ENCODE results near the gene MAN1C1. TPM values are rescaled to one million over a fixed set of nuclear protein-coding genes. Genes with fewer than 3 reads are reported as not detected.

Gene MAN1C1
- total RNA-seq, 1 experiment from 2014 or later, result 16.8 TPM

- TF ChIP-seq, protein P1, sequence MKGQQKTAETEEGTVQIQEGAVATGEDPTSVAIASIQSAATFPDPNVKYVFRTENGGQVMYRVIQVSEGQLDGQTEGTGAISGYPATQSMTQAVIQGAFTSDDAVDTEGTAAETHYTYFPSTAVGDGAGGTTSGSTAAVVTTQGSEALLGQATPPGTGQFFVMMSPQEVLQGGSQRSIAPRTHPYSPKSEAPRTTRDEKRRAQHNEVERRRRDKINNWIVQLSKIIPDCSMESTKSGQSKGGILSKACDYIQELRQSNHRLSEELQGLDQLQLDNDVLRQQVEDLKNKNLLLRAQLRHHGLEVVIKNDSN (CRISPR knock-in tag; IDR thresholded peaks at IDR 0.05), result no peak
Observed at GRCh38 chr1:25729790-25730644, 113.4 kb downstream of the MAN1C1 start (continued).

DNA sequence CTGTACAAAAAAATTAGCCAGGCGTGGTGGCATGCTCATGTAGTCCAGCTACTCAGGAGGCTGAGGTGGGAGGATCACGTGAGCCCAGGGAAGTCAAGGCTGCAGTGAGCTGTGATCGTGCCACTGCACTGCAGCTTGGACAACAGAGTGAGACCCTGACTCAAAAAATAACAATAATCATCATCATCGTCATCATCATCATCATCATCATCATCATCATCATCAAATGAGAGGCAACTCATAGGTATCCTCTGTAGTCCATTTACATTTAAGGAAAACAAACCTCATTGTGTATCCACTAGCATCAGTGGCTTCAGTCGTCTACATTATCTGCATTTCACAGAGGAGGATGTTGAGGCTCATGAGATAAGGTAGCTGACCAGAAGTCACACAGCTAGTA lies 114.6 kb downstream of the MAN1C1 start:
- DNase-seq (ENCODE audit: low spot score) (no peak), ATAC-seq (no peak)
- ChIA-PET CTCF (no interaction called here), POLR2A (no interaction called here)
- no peaks in the 10 kb centered on the region for H3K27me3 Mint-ChIP-seq (ENCODE audit: low read depth)
- no peak overlapping the region for H3K4me3 Mint-ChIP-seq
- no peaks in the 10 kb centered on the region for H3K36me3 Mint-ChIP-seq
- H3K4me1 Mint-ChIP-seq, result peaks cover 16% of the 10 kb centered on the region
- no peak for TF ChIP-seq ZNF317 (CRISPR knock-in tag; IDR thresholded peaks at IDR 0.05; ENCODE audit: borderline replicate concordance, low read depth)
- TF ChIP-seq CREM (CRISPR knock-in tag; IDR thresholded peaks at IDR 0.05), result no peak
- TF ChIP-seq NR3C1 (CRISPR knock-in tag; conservative IDR thresholded peaks at IDR 0.05; ENCODE audit: low read depth), result no peak
- TF ChIP-seq TP53 (CRISPR knock-in tag; IDR thresholded peaks at IDR 0.05), result no peak
- no peak for TF ChIP-seq NR1H2 (CRISPR knock-in tag; IDR thresholded peaks at IDR 0.05)
- no peak for TF ChIP-seq NR2C2 (CRISPR knock-in tag; IDR thresholded peaks at IDR 0.05)
- no peak for TF ChIP-seq SP1 (CRISPR knock-in tag; conservative IDR thresholded peaks at IDR 0.05)
- TF ChIP-seq HMGA2 (CRISPR knock-in tag; IDR thresholded peaks at IDR 0.05), result no peak
- no peak for TF ChIP-seq MLX (CRISPR knock-in tag; IDR thresholded peaks at IDR 0.05)
- no peak for TF ChIP-seq NFE2L1 (CRISPR knock-in tag; IDR thresholded peaks at IDR 0.05)
- TF ChIP-seq KAT7 (CRISPR knock-in tag; IDR thresholded peaks at IDR 0.05; ENCODE audit: borderline replicate concordance), result no peak
- no peak for TF ChIP-seq PRRX2 (CRISPR knock-in tag; IDR thresholded peaks at IDR 0.05)
- no peak for TF ChIP-seq MXD4 (CRISPR knock-in tag; IDR thresholded peaks at IDR 0.05; ENCODE audit: borderline replicate concordance)
- TF ChIP-seq, protein P2, sequence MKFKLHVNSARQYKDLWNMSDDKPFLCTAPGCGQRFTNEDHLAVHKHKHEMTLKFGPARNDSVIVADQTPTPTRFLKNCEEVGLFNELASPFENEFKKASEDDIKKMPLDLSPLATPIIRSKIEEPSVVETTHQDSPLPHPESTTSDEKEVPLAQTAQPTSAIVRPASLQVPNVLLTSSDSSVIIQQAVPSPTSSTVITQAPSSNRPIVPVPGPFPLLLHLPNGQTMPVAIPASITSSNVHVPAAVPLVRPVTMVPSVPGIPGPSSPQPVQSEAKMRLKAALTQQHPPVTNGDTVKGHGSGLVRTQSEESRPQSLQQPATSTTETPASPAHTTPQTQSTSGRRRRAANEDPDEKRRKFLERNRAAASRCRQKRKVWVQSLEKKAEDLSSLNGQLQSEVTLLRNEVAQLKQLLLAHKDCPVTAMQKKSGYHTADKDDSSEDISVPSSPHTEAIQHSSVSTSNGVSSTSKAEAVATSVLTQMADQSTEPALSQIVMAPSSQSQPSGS (CRISPR knock-in tag; IDR thresholded peaks at IDR 0.05; ENCODE audit: borderline replicate concordance, low read depth), result no peak
- no peak for TF ChIP-seq ESRRA (CRISPR knock-in tag; IDR thresholded peaks at IDR 0.05; ENCODE audit: borderline replicate concordance)
- TF ChIP-seq JUN (CRISPR knock-in tag; IDR thresholded peaks at IDR 0.05), result no peak
- no peak for TF ChIP-seq E2F4 (CRISPR knock-in tag; IDR thresholded peaks at IDR 0.05; ENCODE audit: borderline replicate concordance, low read depth)
- TF ChIP-seq TEAD1 (CRISPR knock-in tag; IDR thresholded peaks at IDR 0.05), result no peak
- no peak for TF ChIP-seq CBFB (CRISPR knock-in tag; IDR thresholded peaks at IDR 0.05; ENCODE audit: low read depth)
- TF ChIP-seq, protein P1 (CRISPR knock-in tag; IDR thresholded peaks at IDR 0.05), result no peak
- no peak overlapping the region for H3K27ac Mint-ChIP-seq
- H3K9me3 Mint-ChIP-seq, result no peaks in the 10 kb centered on the region

Measured in WTC11 (cell line).